HL-60/S4 treated with retinoic acid at 250 ng/mL for 4 days and 3 days (cell line): ENCODE data around the gene IGLL1.
"Not testable (repeated sequence)": the region's sequence is repeated elsewhere in the genome, so short reads cannot be mapped to it uniquely, and the experiment has no call there.

Experiments
- in situ Hi-C: fragments of 300-500 bp; cut with MboI; formaldehyde crosslinking; loops from 2 replicates; pipeline ENCODE4 v1.7.0; 2022; ENCODE audit warnings: low sequenced_read_pairs

The IGLL1 gene

GRCh38 chr22:23591846-23592245 lies 11.8 kb upstream of the IGLL1 start:
- in situ Hi-C loops, result no loop called here

DNA sequence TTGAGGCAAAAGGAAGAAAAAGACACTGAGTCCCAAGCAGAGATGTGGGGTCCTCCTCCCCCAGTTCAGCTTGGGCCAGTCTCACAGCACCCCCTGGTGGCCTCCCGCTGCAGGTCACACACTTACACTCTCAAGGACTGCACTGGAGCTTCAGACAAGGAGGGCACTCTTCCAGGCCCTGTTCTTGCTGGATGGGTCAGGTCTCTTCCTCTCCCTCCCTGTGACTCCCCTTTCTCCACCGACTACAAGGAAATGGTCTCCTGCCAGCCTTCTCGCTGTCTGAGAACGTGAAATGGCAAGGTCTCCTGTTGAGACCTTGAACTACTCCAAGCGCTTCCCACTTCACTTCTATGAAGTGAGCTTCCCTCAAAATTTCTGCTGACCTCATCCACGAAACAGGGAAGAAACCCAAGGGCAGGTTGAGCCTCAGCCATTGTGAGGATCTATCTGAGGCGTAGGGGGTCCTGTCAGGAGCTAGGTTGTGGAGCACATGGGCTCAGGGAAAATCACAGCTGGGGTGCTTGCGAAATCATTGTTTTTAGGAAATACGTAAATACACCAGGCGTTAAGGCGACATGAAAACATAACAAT lies 11.2 kb upstream of the IGLL1 start:
- in situ Hi-C loops, result no loop called here

DNA sequence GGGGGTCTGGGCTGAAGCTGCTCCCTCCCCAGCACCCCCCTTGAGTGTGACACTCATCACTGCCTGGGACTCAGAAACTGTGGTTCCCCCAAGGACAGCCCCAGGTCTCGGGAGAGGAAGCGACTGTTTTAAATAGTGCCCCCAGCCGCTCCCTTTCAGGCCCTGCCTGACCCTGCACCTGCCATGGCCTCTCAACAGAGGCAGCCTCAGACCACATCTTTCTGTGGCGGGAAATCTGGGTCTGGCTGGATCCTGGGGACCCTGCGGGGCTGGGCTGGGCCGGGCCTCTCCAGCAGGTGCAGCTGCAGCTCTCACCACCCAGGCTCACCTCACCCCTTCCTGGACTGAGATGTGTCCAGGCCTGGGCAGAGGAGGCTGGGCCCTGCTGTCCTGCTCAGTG lies 3.7 kb upstream of the IGLL1 start:
- in situ Hi-C loops, result no loop called here

DNA sequence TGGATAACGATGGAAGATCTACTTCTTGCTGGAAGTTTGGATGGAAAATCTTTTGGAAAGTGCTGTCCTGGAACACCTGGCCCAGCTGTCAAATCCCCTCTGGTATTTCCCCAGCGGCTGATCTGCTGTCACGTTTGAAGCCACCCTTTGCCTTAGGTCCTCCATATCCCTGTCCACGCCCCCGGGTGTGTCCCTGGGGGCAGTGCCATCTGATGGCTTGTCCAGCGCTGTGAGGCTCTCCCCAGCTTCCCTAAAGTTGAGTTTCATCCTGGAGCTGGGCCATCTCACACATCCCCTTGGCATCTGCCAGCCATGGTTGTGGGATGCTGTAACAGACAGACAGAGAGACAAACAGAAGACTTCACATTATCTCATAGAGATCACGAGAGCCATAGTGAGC lies 3.1 kb upstream of the IGLL1 start:
- in situ Hi-C loops, result no loop called here

GRCh38 chr22:23581260-23581650 lies 1.2 kb upstream of the IGLL1 start:
- in situ Hi-C loops, result no loop called here

- in situ Hi-C loops, result no loop called here
Measured at GRCh38 chr22:23580576-23581259, 628 bp upstream of the IGLL1 start.

DNA sequence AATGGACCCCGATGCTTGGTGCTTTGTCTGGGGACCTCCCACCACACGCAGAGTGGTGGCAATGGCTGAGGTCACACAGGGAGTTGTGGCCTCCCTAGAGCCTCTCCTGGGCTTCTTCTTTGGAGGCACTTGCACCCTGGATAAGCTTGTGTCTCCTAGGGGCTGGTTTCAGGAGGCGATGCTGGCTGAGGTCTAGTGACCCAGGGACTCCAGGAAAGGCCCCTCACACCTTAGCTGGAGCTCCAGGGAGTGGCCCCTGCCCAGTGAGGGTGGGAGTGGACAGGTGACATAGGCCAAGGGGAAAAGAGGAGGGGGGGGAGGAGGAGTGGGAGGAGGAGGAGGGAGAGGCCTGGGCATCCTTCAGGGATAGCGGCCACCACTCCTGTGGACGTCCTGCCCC lies 810 bp downstream of the IGLL1 start:
- in situ Hi-C loops, result no loop called here

DNA sequence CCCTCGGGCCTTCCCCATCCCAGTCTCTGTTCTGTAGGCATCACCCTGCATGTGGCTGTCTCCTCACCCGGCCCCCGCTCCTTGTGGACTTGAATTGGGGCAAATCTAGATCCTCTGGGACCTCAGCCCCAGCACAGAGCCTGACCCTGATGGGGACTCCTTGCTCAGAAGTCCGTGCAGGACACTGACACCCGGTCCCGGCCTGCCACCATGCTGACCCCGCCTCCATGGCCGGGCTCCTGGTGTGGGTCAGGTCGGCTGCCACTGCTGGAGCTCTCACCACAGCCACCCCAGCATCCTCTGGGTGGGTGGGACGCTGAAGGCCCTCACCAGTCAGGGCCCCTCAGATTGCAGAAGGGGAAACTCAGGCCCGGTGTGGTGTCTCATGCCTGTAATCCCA lies 1.8 kb downstream of the IGLL1 start:
- in situ Hi-C loops, result no loop called here

DNA sequence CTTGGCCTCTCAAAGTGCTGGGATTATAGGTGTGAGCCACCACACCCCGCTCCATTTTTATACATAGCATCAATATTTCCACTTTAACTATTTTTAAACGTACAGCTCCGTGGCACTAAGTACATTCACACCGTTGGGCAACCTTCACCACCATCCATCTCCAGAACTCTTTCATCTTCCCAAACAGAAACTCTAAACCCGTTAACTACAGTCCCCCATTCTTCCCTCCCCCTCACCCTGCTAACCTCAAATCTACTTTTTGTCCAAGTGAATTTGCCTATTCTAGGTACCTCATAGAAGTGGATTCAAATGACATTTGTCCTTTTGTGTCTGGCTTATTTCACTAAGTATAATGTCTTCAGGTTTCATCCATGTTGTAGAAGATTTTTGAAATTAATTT lies 3.4 kb downstream of the IGLL1 start:
- in situ Hi-C loops, result no loop called here

- in situ Hi-C loops, result no loop called here
Measured at GRCh38 chr22:23575601-23576000, 4.5 kb downstream of the IGLL1 start.

GRCh38 chr22:23574877-23575276 lies 5.2 kb downstream of the IGLL1 start:
- in situ Hi-C loops, result no loop called here

DNA sequence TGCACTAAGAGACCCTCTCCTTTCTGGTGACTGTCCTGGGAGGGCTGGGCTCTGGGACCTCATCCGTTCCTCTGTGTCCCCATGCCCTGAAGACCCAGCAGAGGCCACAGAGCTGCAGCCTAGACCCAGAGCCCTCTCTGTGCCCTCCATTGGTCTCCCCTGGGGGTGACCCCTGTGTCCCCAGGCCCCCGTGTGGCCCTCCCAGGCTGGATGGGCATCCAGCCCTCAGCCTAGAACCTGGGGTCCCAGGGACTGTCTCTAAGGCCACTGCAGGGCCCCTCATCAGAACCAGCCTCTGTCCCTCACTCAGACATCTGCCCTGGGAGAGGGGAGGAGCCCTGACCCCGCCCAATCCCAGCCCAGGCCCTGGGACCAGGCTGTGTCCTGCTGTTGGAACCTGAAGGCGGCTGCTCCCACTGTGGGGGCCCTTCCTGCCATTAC lies 5.7 kb downstream of the IGLL1 start:
- in situ Hi-C loops, result no loop called here

DNA sequence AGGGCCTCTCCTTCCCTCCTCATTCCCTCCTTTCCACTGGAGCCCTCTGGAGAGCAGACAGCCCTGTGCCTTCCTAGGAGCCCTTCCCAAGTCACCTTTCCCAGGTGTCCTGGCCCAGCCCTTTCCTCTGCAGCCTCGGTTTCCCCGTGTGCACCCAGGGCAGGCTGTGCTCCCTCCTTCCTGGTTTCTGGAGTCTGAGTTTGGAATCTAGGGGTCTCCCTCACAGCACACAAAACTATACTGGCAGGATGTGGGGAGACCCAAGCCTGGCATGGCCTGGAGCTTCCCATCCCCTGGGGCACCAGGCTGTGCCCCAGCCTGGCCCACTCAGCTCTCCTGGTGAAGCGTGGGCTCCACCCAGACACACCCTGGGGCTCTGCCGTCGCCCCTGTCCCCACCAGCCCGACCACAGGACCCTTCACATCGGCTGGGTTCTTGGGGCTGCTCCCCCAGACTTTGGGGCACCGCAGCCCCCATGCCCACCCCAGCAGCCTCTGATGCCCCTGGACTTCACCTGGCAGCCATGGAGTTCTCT lies 6.3 kb downstream of the IGLL1 start:
- in situ Hi-C loops, result not testable (repeated sequence)

DNA sequence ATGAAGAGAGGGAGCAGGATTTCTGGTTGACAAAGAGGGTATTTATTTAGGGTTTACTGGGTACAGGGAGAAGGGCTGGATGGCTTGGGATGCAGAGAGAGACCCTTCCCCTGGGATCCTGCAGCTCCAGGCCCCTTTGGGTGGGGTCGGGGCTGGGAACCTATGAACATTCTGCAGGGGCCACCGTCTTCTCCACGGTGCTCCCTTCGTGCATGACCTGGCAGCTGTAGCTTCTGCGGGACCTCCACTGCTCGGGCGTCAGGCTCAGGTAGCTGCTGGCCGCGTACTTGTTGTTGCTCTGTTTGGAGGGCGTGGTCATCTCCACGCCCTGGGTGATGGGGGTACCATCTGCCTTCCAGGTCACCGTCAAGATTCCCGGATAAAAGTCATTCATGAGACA lies 7.0 kb downstream of the IGLL1 start:
- in situ Hi-C loops, result not testable (repeated sequence)

DNA sequence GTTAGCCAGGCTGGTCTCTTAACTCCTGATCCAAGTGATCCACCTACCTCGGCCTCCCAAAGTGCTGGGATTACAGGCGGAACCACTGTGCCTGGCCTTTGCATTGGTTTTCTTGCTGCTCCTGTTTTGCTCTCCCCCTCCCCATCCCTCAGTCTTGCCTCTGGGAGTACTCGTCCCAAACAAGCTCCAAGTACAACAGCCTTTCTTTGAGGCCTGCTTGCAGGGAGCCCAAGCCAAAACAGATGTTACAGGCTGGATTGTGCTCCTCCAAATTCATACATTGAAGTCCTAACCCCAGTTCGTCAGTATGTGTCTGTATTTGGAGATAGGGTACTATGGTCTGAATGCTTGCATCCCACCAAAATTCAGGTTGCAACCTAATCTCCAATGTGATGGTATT lies 8.6 kb downstream of the IGLL1 start:
- in situ Hi-C loops, result no loop called here

DNA sequence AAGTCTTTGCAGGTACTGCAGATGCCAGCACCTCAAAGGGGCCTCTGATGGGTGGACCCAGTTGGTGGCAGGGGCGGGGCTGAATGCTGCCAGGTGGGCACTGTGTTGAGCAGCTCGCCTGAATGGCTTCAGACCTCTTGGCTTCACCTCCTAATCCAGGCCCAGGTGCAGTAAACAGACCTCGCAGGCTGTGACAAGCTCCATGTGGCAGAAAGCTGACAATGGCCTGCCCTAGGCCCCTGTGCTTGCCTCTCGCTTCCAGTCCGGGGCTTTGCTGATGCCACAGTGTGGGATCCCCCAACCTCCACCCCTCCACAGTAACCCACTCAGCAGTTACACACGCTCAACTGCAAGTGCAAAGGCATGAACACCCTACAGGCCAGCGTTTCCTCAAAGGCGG lies 9.4 kb downstream of the IGLL1 start:
- in situ Hi-C loops, result no loop called here

GRCh38 chr22:23569716-23570115 lies 10.4 kb downstream of the IGLL1 start:
- in situ Hi-C loops, result no loop called here

DNA sequence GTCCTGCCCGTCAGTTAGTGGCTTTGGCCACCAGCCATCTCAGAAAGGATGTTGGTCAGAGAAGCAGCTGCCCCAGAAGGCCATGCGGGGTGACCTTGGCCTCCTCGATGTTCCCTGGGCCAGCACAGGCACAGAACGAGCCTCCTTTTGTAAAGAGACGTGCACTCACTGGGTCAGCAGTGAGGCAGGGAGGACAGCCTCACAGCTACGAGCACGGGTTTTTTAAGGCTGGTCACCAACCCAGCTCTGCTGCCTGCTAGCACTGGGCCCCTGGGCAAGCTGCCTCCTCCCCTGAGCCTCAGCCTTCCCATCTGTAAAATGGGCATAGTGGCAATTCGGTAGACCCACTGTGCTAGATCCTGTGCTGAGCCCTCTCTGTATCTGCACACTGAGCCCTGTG lies 10.8 kb downstream of the IGLL1 start:
- in situ Hi-C loops, result no loop called here

DNA sequence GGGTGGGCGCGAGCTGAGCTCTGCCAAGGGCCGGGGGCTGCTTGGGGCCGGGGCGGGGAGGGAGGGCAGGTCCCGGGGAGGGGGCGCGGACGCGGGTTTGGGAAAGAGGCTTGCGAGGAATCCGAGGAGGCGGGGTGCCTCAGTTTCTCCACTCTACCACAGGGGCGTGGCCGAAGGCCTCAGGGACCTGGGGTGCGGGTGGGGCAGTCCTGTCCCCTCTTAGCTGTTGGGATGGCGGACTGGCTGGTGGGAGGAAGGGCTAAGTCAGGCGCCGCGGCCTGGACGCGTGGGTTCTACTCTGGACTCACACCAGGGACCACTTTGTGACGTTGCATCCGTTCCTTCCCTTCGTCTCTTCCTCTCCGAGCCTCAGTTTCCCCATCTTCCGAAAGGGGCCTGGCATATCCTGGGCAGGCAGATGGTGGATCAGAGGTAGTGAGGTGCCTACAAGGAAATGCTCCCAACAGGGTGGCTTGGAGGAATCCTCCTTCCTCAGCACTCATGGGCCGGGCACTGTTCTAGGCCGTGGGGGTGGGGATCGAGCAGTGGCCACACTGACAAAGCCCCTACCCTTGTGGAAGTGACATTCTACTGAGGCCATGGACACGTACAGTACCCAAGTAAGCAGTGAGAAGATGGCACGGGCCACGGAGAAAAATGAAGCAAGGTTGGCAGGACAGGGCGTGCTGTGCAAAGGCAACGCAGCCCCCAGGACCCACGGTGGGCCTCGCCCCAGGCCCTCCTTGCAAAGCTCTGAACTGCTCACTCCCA lies 13.2 kb downstream of the IGLL1 start:
- in situ Hi-C loops, result no loop called here

- in situ Hi-C loops, result no loop called here
Measured at GRCh38 chr22:23565915-23566704, 14.0 kb downstream of the IGLL1 start.

DNA sequence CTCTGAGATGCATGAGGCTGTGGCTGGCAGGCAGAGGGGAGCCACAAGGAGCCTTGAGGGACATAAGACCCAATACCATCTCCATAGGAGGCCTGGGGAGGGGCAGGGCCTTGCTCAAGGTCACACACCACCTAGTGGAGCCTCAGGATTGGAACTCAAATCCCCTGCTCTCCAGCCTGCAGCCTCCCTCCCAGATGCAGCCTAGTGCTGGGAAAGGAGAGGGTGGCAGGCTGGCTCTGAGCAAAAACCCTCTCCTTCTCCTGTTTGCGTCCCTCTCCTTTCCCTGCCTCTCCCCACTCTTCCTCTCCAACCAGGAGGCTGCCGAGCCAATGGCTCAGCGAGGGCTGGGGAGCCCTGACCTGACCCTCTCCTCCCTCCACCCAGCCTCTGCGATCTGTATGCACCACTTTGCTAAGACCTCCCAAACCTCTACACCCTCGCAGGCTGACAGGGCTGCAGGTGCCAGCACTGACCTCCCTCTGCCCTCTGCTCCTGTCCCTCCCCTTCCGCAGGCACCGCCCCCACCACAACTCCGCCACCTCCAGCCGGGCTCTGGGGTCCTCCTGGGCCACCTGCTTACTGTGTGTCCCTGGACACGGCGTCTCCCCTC lies 14.7 kb downstream of the IGLL1 start:
- in situ Hi-C loops, result no loop called here
